Measurements from ENCODE around the gene NELFA. TPM values are rescaled to one million over a fixed set of nuclear protein-coding genes. Genes with fewer than 3 reads are reported as not detected.

The NELFA gene
- total RNA-seq, 4 donors from 2014 or later = 23.2 to 41.5 (median 35.5) TPM

DNA sequence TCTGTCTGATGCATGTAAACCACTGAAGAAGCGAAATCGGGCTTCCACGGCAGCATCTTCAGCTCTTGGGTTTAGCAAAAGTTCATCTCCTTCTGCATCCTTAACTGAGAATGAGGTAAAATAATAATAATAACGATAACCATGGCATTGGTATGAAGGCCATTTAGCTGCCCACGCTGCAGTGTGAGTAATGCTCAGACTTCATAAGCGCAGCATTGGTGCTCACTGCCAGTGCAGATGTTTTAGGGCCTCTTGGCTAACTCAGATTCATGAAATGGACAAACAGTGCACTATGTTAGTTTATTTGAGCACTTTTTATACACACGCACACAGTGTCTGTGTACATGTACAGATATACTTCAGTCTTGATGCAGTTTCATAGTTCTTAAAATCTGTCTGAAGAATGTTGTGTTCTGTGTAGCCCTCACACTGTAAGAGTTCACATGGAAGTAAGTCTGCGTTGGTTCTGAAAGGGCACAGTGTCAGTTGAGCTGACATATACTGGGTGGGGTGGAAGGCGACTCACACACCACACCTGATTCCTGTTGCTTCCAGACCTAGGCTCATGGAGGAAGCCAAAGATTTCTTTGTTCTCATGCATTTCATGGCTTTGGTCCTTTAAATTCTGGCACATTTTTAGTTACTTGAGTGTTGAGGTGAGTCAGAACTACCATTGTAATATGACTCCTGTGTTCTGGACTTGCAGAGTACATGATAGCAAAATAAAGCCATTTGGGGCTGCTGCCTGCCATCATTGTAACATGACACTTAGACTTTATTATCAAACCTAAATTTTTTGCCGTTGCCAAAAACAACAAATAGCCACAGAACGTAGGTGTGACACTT, 68.9 kb downstream of the NELFA start:
- no peak for DNase-seq (ENCODE audit: low spot score in 2 of 2)
- Histone ChIP-seq H3K4me3 (no peak overlapping the region), H3K27me3 (no peaks in the 10 kb centered on the region), H3K9me3 (no peaks in the 10 kb centered on the region), H3K36me3 (peaks cover 36% of the 10 kb centered on the region), H3K27ac (no peak overlapping the region), H3K4me1 (no peaks in the 10 kb centered on the region)
- TF ChIP-seq EP300 (IDR thresholded peaks at IDR 0.05) = no peak
- WGBS = 82% methylated on average over 11 of the region's 11 CpGs

DNA sequence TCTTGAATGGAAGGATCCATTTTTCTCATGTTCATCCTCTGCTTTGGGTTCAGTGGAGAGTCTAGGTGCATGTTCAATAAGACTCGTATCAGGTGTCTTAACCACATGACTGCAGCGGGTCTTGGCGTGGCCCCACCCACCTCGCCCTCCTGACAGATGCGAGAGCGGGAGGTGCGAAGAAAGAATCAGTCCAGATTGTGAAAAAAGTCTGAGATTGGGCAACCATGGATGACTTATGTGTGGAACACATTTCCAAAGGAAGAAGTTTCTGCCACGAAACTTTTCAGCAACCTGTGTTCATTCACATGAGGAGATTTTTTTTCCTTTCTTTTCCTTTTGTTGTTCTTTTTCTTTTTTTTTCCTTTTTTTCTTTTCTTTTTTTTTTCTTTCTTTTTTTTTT, 70.7 kb downstream of the NELFA start:
- 95% methylated on average over 8 of the region's 8 CpGs for WGBS
- DNase-seq (ENCODE audit: low spot score in 2 of 2) = no peak

GRCh38 chr4:1937550-1937949, 71.2 kb downstream of the NELFA start:
- peaks cover 37% of the 10 kb centered on the region for H3K36me3 ChIP-seq
- TF ChIP-seq POLR2A (IDR thresholded peaks at IDR 0.05) (no peak), POLR2AphosphoS5 (IDR thresholded peaks at IDR 0.05) (no peak), EP300 (IDR thresholded peaks at IDR 0.05) (no peak)
- TF ChIP-seq, protein P1, sequence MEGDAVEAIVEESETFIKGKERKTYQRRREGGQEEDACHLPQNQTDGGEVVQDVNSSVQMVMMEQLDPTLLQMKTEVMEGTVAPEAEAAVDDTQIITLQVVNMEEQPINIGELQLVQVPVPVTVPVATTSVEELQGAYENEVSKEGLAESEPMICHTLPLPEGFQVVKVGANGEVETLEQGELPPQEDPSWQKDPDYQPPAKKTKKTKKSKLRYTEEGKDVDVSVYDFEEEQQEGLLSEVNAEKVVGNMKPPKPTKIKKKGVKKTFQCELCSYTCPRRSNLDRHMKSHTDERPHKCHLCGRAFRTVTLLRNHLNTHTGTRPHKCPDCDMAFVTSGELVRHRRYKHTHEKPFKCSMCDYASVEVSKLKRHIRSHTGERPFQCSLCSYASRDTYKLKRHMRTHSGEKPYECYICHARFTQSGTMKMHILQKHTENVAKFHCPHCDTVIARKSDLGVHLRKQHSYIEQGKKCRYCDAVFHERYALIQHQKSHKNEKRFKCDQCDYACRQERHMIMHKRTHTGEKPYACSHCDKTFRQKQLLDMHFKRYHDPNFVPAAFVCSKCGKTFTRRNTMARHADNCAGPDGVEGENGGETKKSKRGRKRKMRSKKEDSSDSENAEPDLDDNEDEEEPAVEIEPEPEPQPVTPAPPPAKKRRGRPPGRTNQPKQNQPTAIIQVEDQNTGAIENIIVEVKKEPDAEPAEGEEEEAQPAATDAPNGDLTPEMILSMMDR (IDR thresholded peaks at IDR 0.05) = no peak
- DNase-seq (ENCODE audit: low spot score in 2 of 2) = no peak
- H3K4me3 ChIP-seq = no peak overlapping the region
- WGBS = 96% methylated on average over 3 of the region's 3 CpGs
- no peak overlapping the region for H3K27ac ChIP-seq
- no peaks in the 10 kb centered on the region for H3K4me1 ChIP-seq
- no peaks in the 10 kb centered on the region for H3K27me3 ChIP-seq
- H3K9me3 ChIP-seq = no peaks in the 10 kb centered on the region

More for the DNA sequence above, 70.7 kb downstream of the NELFA start:
- Histone ChIP-seq H3K4me1 (no peaks in the 10 kb centered on the region), H3K36me3 (peaks cover 37% of the 10 kb centered on the region), H3K4me3 (no peak overlapping the region), H3K27ac (no peak overlapping the region), H3K9me3 (no peaks in the 10 kb centered on the region), H3K27me3 (no peaks in the 10 kb centered on the region)
- no peak for TF ChIP-seq EP300 (IDR thresholded peaks at IDR 0.05)
- TF ChIP-seq, protein P1 (IDR thresholded peaks at IDR 0.05) = no peak
- no peak for TF ChIP-seq POLR2AphosphoS5 (IDR thresholded peaks at IDR 0.05)
- no peak for TF ChIP-seq POLR2A (IDR thresholded peaks at IDR 0.05)

- TF ChIP-seq POLR2AphosphoS5 (IDR thresholded peaks at IDR 0.05) = no peak
- TF ChIP-seq, protein P1 (IDR thresholded peaks at IDR 0.05) = no peak
- no peak for TF ChIP-seq EP300 (IDR thresholded peaks at IDR 0.05)
- TF ChIP-seq POLR2A (IDR thresholded peaks at IDR 0.05) = no peak
- Histone ChIP-seq H3K9me3 (no peaks in the 10 kb centered on the region), H3K36me3 (peaks cover 40% of the 10 kb centered on the region), H3K27me3 (no peaks in the 10 kb centered on the region), H3K4me1 (no peaks in the 10 kb centered on the region), H3K27ac (no peak overlapping the region), H3K4me3 (no peak overlapping the region)
- no peak for DNase-seq (ENCODE audit: low spot score in 2 of 2)
- 93% methylated on average over 3 of the region's 3 CpGs for WGBS
Observed at GRCh38 chr4:1933700-1934099, 75.1 kb downstream of the NELFA start.

DNA sequence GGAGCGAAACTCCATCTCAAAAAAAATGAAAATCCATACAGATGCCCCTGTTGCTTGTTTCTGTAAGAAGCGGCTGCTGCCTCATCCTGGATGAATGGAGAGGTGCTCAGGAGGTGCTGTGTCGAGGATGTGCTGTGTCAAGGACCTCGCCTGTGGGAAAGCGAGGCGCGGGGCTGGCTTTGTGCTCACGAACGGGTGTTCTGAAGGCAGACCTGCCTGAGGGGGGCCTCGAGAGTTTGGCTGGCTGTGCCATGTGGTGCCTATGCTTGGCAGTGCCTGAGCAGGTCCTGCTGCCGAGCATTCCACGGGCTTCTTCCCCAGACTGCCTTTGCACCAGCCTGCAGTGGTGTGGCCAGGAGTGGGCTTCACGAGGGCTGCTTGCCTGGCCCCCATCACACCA, 76.0 kb downstream of the NELFA start:
- H3K27ac ChIP-seq = no peak overlapping the region

More for the DNA sequence above, 76.0 kb downstream of the NELFA start:
- Histone ChIP-seq H3K4me3 (no peak overlapping the region), H3K27me3 (no peaks in the 10 kb centered on the region), H3K4me1 (no peaks in the 10 kb centered on the region), H3K36me3 (peaks cover 36% of the 10 kb centered on the region), H3K9me3 (no peaks in the 10 kb centered on the region)
- TF ChIP-seq, protein P1 (IDR thresholded peaks at IDR 0.05) = no peak
- TF ChIP-seq POLR2A (IDR thresholded peaks at IDR 0.05) (no peak), POLR2AphosphoS5 (IDR thresholded peaks at IDR 0.05) (no peak), EP300 (IDR thresholded peaks at IDR 0.05) (no peak)
- WGBS = 95% methylated on average over 13 of the region's 13 CpGs
- DNase-seq (ENCODE audit: low spot score in 2 of 2) = no peak

Other genes with a start within 250 kb of the NELFA start
- gene FGFR3, start 215.7 kb downstream of the NELFA start, total RNA-seq = 100 to 1,000 TPM; 511 to 829 (median 662) TPM
- gene LETM1, start 152.8 kb downstream of the NELFA start, total RNA-seq = 10 to 100 TPM; 64.0 to 73.5 (median 65.2) TPM
- 10 to 100 TPM; 25.3 to 46.7 (median 27.4) TPM for gene NSD2, start 137.6 kb downstream of the NELFA start, total RNA-seq
- 1 to 10 TPM; 1.0 to 2.8 (median 1.6) TPM for gene NAT8L, start 50.4 kb upstream of the NELFA start, total RNA-seq
- gene HAUS3, start 233.1 kb upstream of the NELFA start, total RNA-seq = 10 to 100 TPM in 3 of 4 donors, 1 to 10 TPM in 1; 7.6 to 17.9 (median 11.8) TPM
- 1 to 10 TPM in 2 of 4 donors, under 1 TPM in 2; 0.91 to 8.0 (median 1.2) TPM for gene POLN, start 233.1 kb upstream of the NELFA start, total RNA-seq